Naive thymus-derived CD4-positive, alpha-beta T cell (primary cell): Measurements from ENCODE around the gene PSAPL1. TPM values are rescaled to one million over a fixed set of nuclear protein-coding genes. Genes with fewer than 3 reads are reported as not detected.
A peak's percentile ranks its signal among the peaks of the same experiment; 100 is the strongest.

Experiments used
- ATAC-seq: fragments of 150-1000 bp; cut with Tn5 transposase; 2 replicates; pipeline ENCODE4 v1.10.0; 2021; ENCODE audit warnings: mild to moderate bottlenecking, moderate library complexity
- CTCF ChIA-PET: fragments of 350-600 bp; sonication (Branson Sonifier 250); formaldehyde crosslinking; loops from one replicate; lab custom pipeline; 2021; ENCODE audit warnings: antibody characterized with exemption; lab: Charles Lee
- POLR2A ChIA-PET: fragments of 350-600 bp; sonication (Branson Sonifier 250); formaldehyde crosslinking; loops from one replicate; lab custom pipeline; 2021; ENCODE audit warnings: antibody characterized with exemption, inconsistent platforms; lab: Charles Lee
- DNase-seq, 9 donors: peaks; one replicate each; pipeline versions ENCODE4 v3.0.0 to v3.0.0-alpha.2; 2020 to 2022; ENCODE audit warnings: mixed read lengths in 1 of 9
- H3K27ac ChIP-seq: one replicate; pipeline ENCODE4 v1.7.0; 2013; ENCODE audit warnings: mild to moderate bottlenecking, low read depth, low read length, moderate library complexity
- H3K27me3 ChIP-seq, 2 donors: one replicate each; pipeline ENCODE4 v1.7.0; 2013; ENCODE audit warnings: low read length in 2 of 2, mild to moderate bottlenecking in 2 of 2, moderate library complexity in 2 of 2; ENCODE audit not compliant: control insufficient read depth in 2 of 2, insufficient read depth in 2 of 2
- H3K36me3 ChIP-seq, 3 experiments: 1 replicate in 2 of 3; 2 replicates in 1 of 3; pipeline ENCODE4 v1.7.0; 2013; ENCODE audit warnings: low read length in 3 of 3, mild to moderate bottlenecking in 3 of 3, moderate library complexity in 1 of 3; ENCODE audit not compliant: insufficient read depth in 3 of 3, control insufficient read depth in 2 of 3
- H3K4me1 ChIP-seq, 2 donors: one replicate each; pipeline ENCODE4 v1.7.0; 2013; ENCODE audit warnings: low read length in 2 of 2, mild to moderate bottlenecking in 2 of 2, moderate library complexity in 1 of 2; ENCODE audit not compliant: control insufficient read depth in 2 of 2, insufficient read depth in 2 of 2
- H3K4me3 ChIP-seq: 2 replicates; pipeline ENCODE4 v1.7.0; 2013; ENCODE audit warnings: mild to moderate bottlenecking, low read length
- H3K9me3 ChIP-seq, 3 experiments: 1 replicate in 2 of 3; 2 replicates in 1 of 3; pipeline ENCODE4 v1.7.0; 2013; ENCODE audit warnings: low read length in 3 of 3; ENCODE audit not compliant: control insufficient read depth in 2 of 3
- H3K27ac Mint-ChIP-seq, 9 donors: one replicate each; pipeline ENCODE4 v1.8.0; 2020 to 2022; ENCODE audit warnings: mixed read lengths in 9 of 9, mild to moderate bottlenecking in 8 of 9, moderate library complexity in 5 of 9, inconsistent platforms in 2 of 9
- H3K27me3 Mint-ChIP-seq, 5 donors: one replicate each; pipeline ENCODE4 v1.8.0; 2021 to 2022; ENCODE audit warnings: mixed read lengths in 5 of 5, mild to moderate bottlenecking in 1 of 5
- H3K36me3 Mint-ChIP-seq, 5 donors: one replicate each; pipeline ENCODE4 v1.8.0; 2020 to 2022; ENCODE audit warnings: mixed read lengths in 5 of 5, mild to moderate bottlenecking in 3 of 5, inconsistent platforms in 1 of 5
- H3K4me1 Mint-ChIP-seq, 7 donors: one replicate each; pipeline ENCODE4 v1.8.0; 2020 to 2022; ENCODE audit warnings: mixed read lengths in 7 of 7, mild to moderate bottlenecking in 3 of 7, inconsistent platforms in 1 of 7
- H3K4me3 Mint-ChIP-seq, 10 donors: one replicate each; pipeline ENCODE4 v1.8.0; 2020 to 2022; ENCODE audit warnings: mild to moderate bottlenecking in 10 of 10, mixed read lengths in 10 of 10, moderate library complexity in 6 of 10, inconsistent platforms in 2 of 10
- H3K9me3 Mint-ChIP-seq, 11 donors: one replicate each; pipeline ENCODE4 v1.8.0; 2020 to 2022; ENCODE audit warnings: mixed read lengths in 11 of 11, mild to moderate bottlenecking in 4 of 11, inconsistent platforms in 1 of 11, moderate library complexity in 1 of 11
- intact Hi-C, 2 donors: fragments of 100-400 bp; cut with micrococcal nuclease; formaldehyde crosslinking; loops; one replicate each; pipeline ENCODE4 v1.15.1; 2023
- polyA plus RNA-seq, 2 donors: library from polyadenylated mRNA; unstranded; fragments of 300-500 nt; fragmentation: Illumina TruSeq; gene quantifications; one replicate each; pipeline ENCODE4 v1.2.3, GENCODE V29; 2021
- total RNA-seq, 6 experiments: library from RNA in 5 of 6; stranded (reverse) in 5 of 6; gene quantifications; 1 replicate in 5 of 6; 2 replicates in 1 of 6; pipeline ENCODE4 v1.2.3 and lab custom pipeline; 2021 to 2026

Gene PSAPL1
- total and polyA plus RNA-seq, 7 experiments from 2014 or later = not detected

- CTCF ChIA-PET = no interaction called here
- Mint-ChIP-seq H3K4me3 (no peak overlapping the region), H3K36me3 (no peaks in the 10 kb centered on the region), H3K27ac (no peak overlapping the region), H3K9me3 (peaks cover 0 to 17% (median 0%) of the 10 kb centered on the region in 11 donors), H3K4me1 (no peaks in the 10 kb centered on the region), H3K27me3 (peaks cover 0 to 19% (median 0%) of the 10 kb centered on the region in 5 donors)
- intact Hi-C loops = no loop called here
- ATAC-seq (no peak), DNase-seq (peak in 1 of 9 donors; percentile 7)
- no peaks in the 10 kb centered on the region for H3K36me3 ChIP-seq
- POLR2A ChIA-PET = no interaction called here
- H3K27ac ChIP-seq = no peak overlapping the region
- H3K27me3 ChIP-seq = no peaks in the 10 kb centered on the region
- H3K9me3 ChIP-seq = no peaks in the 10 kb centered on the region
- no peaks in the 10 kb centered on the region for H3K4me1 ChIP-seq
- no peak overlapping the region for H3K4me3 ChIP-seq
Measured at GRCh38 chr4:7389719-7390118, 45.0 kb downstream of the PSAPL1 start.

DNA sequence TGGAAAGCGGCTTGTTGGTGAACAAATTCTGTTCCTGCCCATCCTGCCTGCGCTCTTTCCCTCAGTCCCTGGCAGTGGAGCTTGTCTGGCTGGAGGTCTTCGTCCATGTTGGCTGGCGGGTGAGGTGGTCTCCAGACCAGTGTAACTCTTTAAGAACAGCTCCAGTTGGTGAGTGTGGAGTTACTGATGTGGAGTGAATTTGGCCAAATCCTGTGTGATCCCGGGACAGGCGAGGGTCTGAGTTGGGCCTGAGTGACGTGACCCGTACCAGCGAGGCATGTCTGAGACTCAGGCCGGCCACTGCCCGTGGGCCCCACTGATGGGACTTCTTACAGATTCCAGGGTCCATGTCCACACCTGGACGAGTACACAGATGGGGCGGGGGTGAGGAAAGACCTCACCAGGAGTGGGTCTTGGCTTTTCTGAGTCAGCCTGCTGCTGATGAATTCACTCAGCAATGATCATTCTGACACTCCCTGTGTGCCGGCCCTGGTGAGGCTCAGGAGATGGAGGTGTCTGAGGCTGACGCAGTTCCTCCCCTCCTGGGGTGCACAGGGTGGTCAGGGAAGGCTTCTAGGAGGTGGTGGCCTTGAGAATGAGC lies 45.5 kb downstream of the PSAPL1 start:
- Mint-ChIP-seq H3K9me3 (peaks cover 0 to 17% (median 0%) of the 10 kb centered on the region in 11 donors), H3K27ac (no peak overlapping the region), H3K36me3 (no peaks in the 10 kb centered on the region), H3K27me3 (peaks cover 0 to 19% (median 0%) of the 10 kb centered on the region in 5 donors), H3K4me1 (no peaks in the 10 kb centered on the region), H3K4me3 (no peak overlapping the region)
- ChIA-PET POLR2A (no interaction called here), CTCF (no interaction called here)
- no peak for ATAC-seq
- Histone ChIP-seq H3K27ac (no peak overlapping the region), H3K9me3 (no peaks in the 10 kb centered on the region), H3K27me3 (no peaks in the 10 kb centered on the region), H3K4me3 (no peak overlapping the region), H3K36me3 (no peaks in the 10 kb centered on the region), H3K4me1 (no peaks in the 10 kb centered on the region)
- DNase-seq = peak in 1 of 9 donors; percentile 6
- intact Hi-C loops = no loop called here

GRCh38 chr4:7388627-7389026 lies 46.1 kb downstream of the PSAPL1 start:
- no peaks in the 10 kb centered on the region for H3K4me1 ChIP-seq
- intact Hi-C loops = no loop called here
- no peak overlapping the region for H3K27ac Mint-ChIP-seq
- ATAC-seq (no peak), DNase-seq (peak in 1 of 9 donors; percentile 3)
- H3K9me3 Mint-ChIP-seq = peaks cover 0 to 17% (median 0%) of the 10 kb centered on the region in 11 donors
- H3K27me3 Mint-ChIP-seq = peaks cover 0 to 15% (median 0%) of the 10 kb centered on the region in 5 donors
- no peaks in the 10 kb centered on the region for H3K36me3 ChIP-seq
- H3K27me3 ChIP-seq = no peaks in the 10 kb centered on the region
- no peaks in the 10 kb centered on the region for H3K36me3 Mint-ChIP-seq
- ChIA-PET CTCF (no interaction called here), POLR2A (no interaction called here)
- H3K4me3 ChIP-seq = no peak overlapping the region
- H3K4me3 Mint-ChIP-seq = no peak overlapping the region
- no peaks in the 10 kb centered on the region for H3K9me3 ChIP-seq
- H3K4me1 Mint-ChIP-seq = no peaks in the 10 kb centered on the region
- no peak overlapping the region for H3K27ac ChIP-seq

- peak in 1 of 9 donors; percentile 3 for DNase-seq
- intact Hi-C loops = no loop called here
- no peaks in the 10 kb centered on the region for H3K4me1 ChIP-seq
- Mint-ChIP-seq H3K9me3 (peaks cover 0 to 17% (median 0%) of the 10 kb centered on the region in 11 donors), H3K27ac (no peak overlapping the region), H3K27me3 (peaks cover 0 to 8% (median 0%) of the 10 kb centered on the region in 5 donors), H3K36me3 (no peaks in the 10 kb centered on the region), H3K4me1 (no peaks in the 10 kb centered on the region), H3K4me3 (no peak overlapping the region)
- no peaks in the 10 kb centered on the region for H3K9me3 ChIP-seq
- CTCF ChIA-PET = no interaction called here
- H3K27ac ChIP-seq = no peak overlapping the region
- POLR2A ChIA-PET = no interaction called here
- no peaks in the 10 kb centered on the region for H3K27me3 ChIP-seq
- H3K4me3 ChIP-seq = no peak overlapping the region
- no peaks in the 10 kb centered on the region for H3K36me3 ChIP-seq
- ATAC-seq = no peak
Measured at GRCh38 chr4:7387925-7388324, 46.8 kb downstream of the PSAPL1 start.

DNA sequence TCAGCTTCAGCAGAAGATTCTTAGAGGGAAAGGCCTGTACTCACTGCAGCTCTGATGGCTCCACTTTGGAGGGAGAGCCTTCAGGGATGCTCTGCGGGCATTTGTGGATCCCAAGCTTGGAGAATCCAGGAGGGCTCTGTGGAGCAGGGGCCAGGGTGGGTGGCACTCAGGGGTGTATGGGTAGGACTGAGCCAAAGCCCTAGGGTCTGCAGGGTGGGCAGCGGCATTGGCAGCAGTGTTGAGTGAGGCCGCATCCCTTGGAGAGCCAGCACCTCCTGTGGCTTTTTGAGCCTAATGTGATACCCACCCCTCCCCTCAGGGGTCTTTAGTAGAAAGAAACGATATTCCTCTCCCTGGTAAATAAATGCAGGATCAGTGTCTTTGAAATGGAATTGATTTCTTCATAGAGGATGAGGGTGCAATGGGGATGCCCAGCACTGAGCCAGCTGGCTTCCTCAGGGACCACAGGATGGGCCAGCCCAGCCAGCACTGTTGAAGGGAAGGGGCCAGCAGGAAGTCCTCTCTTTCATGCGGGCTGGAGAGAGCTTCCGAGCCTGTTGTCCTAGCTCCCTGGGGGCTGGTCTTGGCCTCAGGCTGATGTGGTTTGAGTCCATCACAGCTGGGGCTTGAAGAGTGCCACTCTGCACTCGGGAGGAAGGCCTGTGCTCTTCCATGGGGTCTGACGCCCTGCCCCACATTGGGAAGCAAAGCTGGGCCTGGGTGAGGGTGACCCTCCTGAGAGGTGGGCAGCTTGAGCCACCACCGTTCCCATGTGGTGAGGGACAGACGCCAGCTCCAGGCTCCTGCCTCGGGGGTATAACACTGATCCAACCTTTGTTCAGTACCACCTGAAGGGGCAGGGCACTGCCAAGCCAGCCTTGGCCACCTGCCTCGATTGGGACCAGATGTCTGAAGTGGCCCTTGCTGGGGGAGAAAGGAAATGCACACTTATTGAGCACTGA lies 49.5 kb downstream of the PSAPL1 start:
- Histone ChIP-seq H3K36me3 (no peaks in the 10 kb centered on the region), H3K4me3 (no peak overlapping the region), H3K9me3 (no peaks in the 10 kb centered on the region), H3K27me3 (no peaks in the 10 kb centered on the region), H3K4me1 (no peaks in the 10 kb centered on the region), H3K27ac (no peak overlapping the region)
- DNase-seq = peak in 1 of 9 donors; percentile 6
- Mint-ChIP-seq H3K4me1 (no peaks in the 10 kb centered on the region), H3K36me3 (no peaks in the 10 kb centered on the region), H3K27ac (no peak overlapping the region), H3K4me3 (no peak overlapping the region), H3K27me3 (peaks cover 0 to 16% (median 10%) of the 10 kb centered on the region in 5 donors), H3K9me3 (peaks cover 0 to 17% (median 0%) of the 10 kb centered on the region in 11 donors)
- no peak for ATAC-seq
- CTCF ChIA-PET = no interaction called here
- intact Hi-C loops = no loop called here
- POLR2A ChIA-PET = no interaction called here

GRCh38 chr4:7384003-7384928 lies 50.5 kb downstream of the PSAPL1 start:
- H3K36me3 Mint-ChIP-seq = no peaks in the 10 kb centered on the region
- Histone ChIP-seq H3K27me3 (no peaks in the 10 kb centered on the region), H3K4me1 (no peaks in the 10 kb centered on the region), H3K27ac (no peak overlapping the region), H3K4me3 (no peak overlapping the region), H3K36me3 (no peaks in the 10 kb centered on the region), H3K9me3 (no peaks in the 10 kb centered on the region)
- ChIA-PET CTCF (no interaction called here), POLR2A (no interaction called here)
- H3K4me3 Mint-ChIP-seq = no peak overlapping the region
- H3K27me3 Mint-ChIP-seq = peaks cover 0 to 21% (median 12%) of the 10 kb centered on the region in 5 donors
- DNase-seq = no peak
- intact Hi-C loops = no loop called here
- H3K4me1 Mint-ChIP-seq = no peaks in the 10 kb centered on the region
- no peak for ATAC-seq
- peaks cover 0 to 17% (median 0%) of the 10 kb centered on the region in 11 donors for H3K9me3 Mint-ChIP-seq
- H3K27ac Mint-ChIP-seq = no peak overlapping the region
